Subcutaneous abdominal adipose tissue (tissue), 5 donors: ENCODE measurements around the gene MED16.

ENCODE experiments used
- H3K27ac ChIP-seq: one replicate; pipeline ENCODE4 v1.7.0; 2013; ENCODE audit warnings: low read depth, mild to moderate bottlenecking, inconsistent platforms, low read length, moderate library complexity
- H3K27me3 ChIP-seq, 5 donors: one replicate each; pipeline ENCODE4 v1.7.0; 2013; ENCODE audit warnings: low read length in 5 of 5, inconsistent platforms in 1 of 5; ENCODE audit not compliant: control insufficient read depth in 5 of 5, insufficient read depth in 4 of 5
- H3K36me3 ChIP-seq, 5 donors: one replicate each; pipeline ENCODE4 v1.7.0; 2013; ENCODE audit warnings: low read length in 5 of 5; ENCODE audit not compliant: control insufficient read depth in 5 of 5, insufficient read depth in 5 of 5
- H3K4me1 ChIP-seq, 5 donors: one replicate each; pipeline ENCODE4 v1.7.0; 2013; ENCODE audit warnings: low read length in 5 of 5, mild to moderate bottlenecking in 3 of 5, moderate library complexity in 1 of 5; ENCODE audit not compliant: control insufficient read depth in 5 of 5, insufficient read depth in 5 of 5
- H3K4me3 ChIP-seq, 5 donors: one replicate each; pipeline ENCODE4 v1.7.0; 2013; ENCODE audit warnings: low read length in 5 of 5, low read depth in 1 of 5
- H3K9ac ChIP-seq, 5 donors: one replicate each; pipeline ENCODE4 v1.7.0; 2013; ENCODE audit warnings: low read length in 5 of 5, mild to moderate bottlenecking in 4 of 5, moderate library complexity in 3 of 5
- H3K9me3 ChIP-seq, 5 donors: one replicate each; pipeline ENCODE4 v1.7.0; 2013; ENCODE audit warnings: low read length in 5 of 5; ENCODE audit not compliant: control insufficient read depth in 5 of 5
- donor health status: healthy.
- donor health status: healthy.
- donor health status: healthy.
- donor health status: healthy.
- donor health status: healthy.

Gene MED16

GRCh38 chr19:919199-920050 is 26.4 kb upstream of the MED16 start:
- Histone ChIP-seq H3K4me3 (no peak overlapping the region), H3K36me3 (no peaks in the 10 kb centered on the region), H3K4me1 (peaks cover 0 to 54% (median 27%) of the 10 kb centered on the region in 5 donors), H3K27me3 (peaks cover 22 to 36% (median 27%) of the 10 kb centered on the region in 5 donors), H3K9me3 (no peaks in the 10 kb centered on the region), H3K9ac (no peak overlapping the region), H3K27ac (no peak overlapping the region)

- Histone ChIP-seq H3K27me3 (peaks cover 22 to 36% (median 27%) of the 10 kb centered on the region in 5 donors), H3K4me3 (no peak overlapping the region), H3K27ac (no peak overlapping the region), H3K9me3 (no peaks in the 10 kb centered on the region), H3K36me3 (no peaks in the 10 kb centered on the region), H3K4me1 (peaks cover under 1 to 49% (median 27%) of the 10 kb centered on the region in 5 donors), H3K9ac (no peak overlapping the region)
Measured at GRCh38 chr19:918481-919198, 25.7 kb upstream of the MED16 start.

- Histone ChIP-seq H3K27me3 (peaks cover 22 to 36% (median 27%) of the 10 kb centered on the region in 5 donors), H3K4me3 (no peak overlapping the region)
Measured at GRCh38 chr19:918152-918437, 25.1 kb upstream of the MED16 start.

GRCh38 chr19:917323-918151 is 24.6 kb upstream of the MED16 start, which contains the start of gene KISS1R:
Gene KISS1R (plus strand): TSS chr19:917333. CDS start chr19:917503, 170 bp downstream.
- H3K36me3 ChIP-seq, result no peaks in the 10 kb centered on the region
- H3K4me1 ChIP-seq, result peaks cover 2 to 51% (median 29%) of the 10 kb centered on the region in 5 donors
- H3K9me3 ChIP-seq, result no peaks in the 10 kb centered on the region
- H3K27ac ChIP-seq, result no peak within 1 kb of the TSS
- H3K9ac ChIP-seq, result peak within 1 kb of the TSS in 1 of 5 donors; percentile 41
- H3K27me3 ChIP-seq, result peaks cover 22 to 36% (median 27%) of the 10 kb centered on the region in 5 donors
- H3K4me3 ChIP-seq, result peak within 1 kb of the TSS in 2 of 5 donors; percentile 52 to 53

More at GRCh38 chr19:918152-918437, 25.1 kb upstream of the MED16 start:
- no peaks in the 10 kb centered on the region for H3K36me3 ChIP-seq
- H3K9me3 ChIP-seq, result no peaks in the 10 kb centered on the region
- H3K9ac ChIP-seq, result no peak overlapping the region
- H3K4me1 ChIP-seq, result peaks cover 2 to 51% (median 29%) of the 10 kb centered on the region in 5 donors
- H3K27ac ChIP-seq, result no peak overlapping the region

GRCh38 chr19:916645-917322 is 23.8 kb upstream of the MED16 start:
- Histone ChIP-seq H3K4me3 (peak overlapping the region in 2 of 5 donors; percentile 52 to 53), H3K27me3 (peaks cover 22 to 36% (median 27%) of the 10 kb centered on the region in 5 donors), H3K36me3 (no peaks in the 10 kb centered on the region), H3K27ac (no peak overlapping the region), H3K9me3 (no peaks in the 10 kb centered on the region), H3K4me1 (peaks cover 2 to 49% (median 27%) of the 10 kb centered on the region in 5 donors), H3K9ac (no peak overlapping the region)

GRCh38 chr19:913080-913748 is 20.2 kb upstream of the MED16 start, which contains the start of gene R3HDM4:
Gene R3HDM4 (minus strand): TSS chr19:913219. CDS start chr19:913157, 62 bp downstream.
- Histone ChIP-seq H3K27me3 (peaks cover 8 to 14% (median 12%) of the 10 kb centered on the region in 5 donors), H3K4me3 (peak within 1 kb of the TSS; percentile 76 to 87 (median 80)), H3K9ac (peak within 1 kb of the TSS; percentile 76 to 94 (median 82)), H3K27ac (peak within 1 kb of the TSS; percentile 72), H3K36me3 (no peaks in the 10 kb centered on the region), H3K4me1 (peaks cover 2 to 27% (median 17%) of the 10 kb centered on the region in 5 donors), H3K9me3 (no peaks in the 10 kb centered on the region)

GRCh38 chr19:912181-913079 is 19.4 kb upstream of the MED16 start:
- Histone ChIP-seq H3K27me3 (peaks cover 2 to 7% (median 4%) of the 10 kb centered on the region in 5 donors), H3K27ac (peak overlapping the region; percentile 23), H3K9ac (peak overlapping the region in 4 of 5 donors; percentile 59 to 79 (median 66)), H3K9me3 (no peaks in the 10 kb centered on the region), H3K4me3 (peak overlapping the region; percentile 64 to 77 (median 70)), H3K36me3 (no peaks in the 10 kb centered on the region), H3K4me1 (peaks cover 2 to 22% (median 11%) of the 10 kb centered on the region in 5 donors)

- Histone ChIP-seq H3K9me3 (no peaks in the 10 kb centered on the region), H3K4me1 (peaks cover 2 to 19% (median 4%) of the 10 kb centered on the region in 5 donors), H3K9ac (no peak overlapping the region), H3K4me3 (no peak overlapping the region), H3K27me3 (no peaks in the 10 kb centered on the region), H3K27ac (no peak overlapping the region), H3K36me3 (no peaks in the 10 kb centered on the region)
Measured at GRCh38 chr19:911197-912033, 18.4 kb upstream of the MED16 start.
